GM18498 (cell line): ENCODE measurements around the gene B3GALT6.

Experiments
- ATAC-seq: cut with Tn5 transposase; IDR thresholded peaks from one replicate; pipeline ENCODE4 v1.9.1; 2021; ENCODE audit warnings: mild to moderate bottlenecking, moderate library complexity; ENCODE audit not compliant: unreplicated experiment

Gene B3GALT6

DNA sequence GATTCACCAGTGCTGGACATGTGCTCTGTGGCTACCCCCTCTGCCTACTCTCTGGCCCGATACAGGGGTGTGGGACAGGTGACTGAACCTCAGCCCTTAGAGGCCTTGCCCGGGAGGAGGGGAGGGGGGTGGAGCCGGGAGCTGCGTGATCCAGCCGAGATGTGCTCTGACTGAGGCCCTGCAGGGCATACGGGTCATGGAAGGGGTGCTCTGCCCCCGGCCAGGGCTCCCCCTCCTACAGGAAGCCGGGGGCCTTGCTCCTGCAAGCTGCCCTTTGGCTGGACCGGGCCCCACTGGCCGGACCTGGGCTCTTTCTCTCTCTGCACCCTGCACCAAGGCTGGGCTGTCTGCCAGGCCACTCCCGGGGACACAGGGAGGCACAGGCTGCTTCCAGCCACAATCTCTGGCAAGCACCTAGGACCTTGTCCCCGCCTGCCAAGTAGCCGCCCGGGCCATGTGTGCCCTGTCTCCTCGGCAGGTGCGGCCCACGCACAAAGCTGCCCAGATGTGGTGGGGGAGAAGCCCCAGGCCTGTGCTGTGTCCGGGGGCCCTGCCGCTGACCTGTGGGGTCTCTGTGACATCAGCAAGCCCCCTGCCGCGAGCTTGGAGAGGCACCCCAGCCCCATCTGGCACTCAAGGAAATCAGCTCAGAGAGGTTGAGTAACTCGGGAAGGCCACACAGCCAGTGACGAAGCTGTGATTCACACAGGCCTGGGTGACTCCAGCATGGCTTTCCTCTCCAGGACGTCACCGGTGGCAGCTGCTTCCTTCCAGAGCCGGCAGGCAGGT is 49.7 kb downstream of the B3GALT6 start:
- no peak for ATAC-seq

DNA sequence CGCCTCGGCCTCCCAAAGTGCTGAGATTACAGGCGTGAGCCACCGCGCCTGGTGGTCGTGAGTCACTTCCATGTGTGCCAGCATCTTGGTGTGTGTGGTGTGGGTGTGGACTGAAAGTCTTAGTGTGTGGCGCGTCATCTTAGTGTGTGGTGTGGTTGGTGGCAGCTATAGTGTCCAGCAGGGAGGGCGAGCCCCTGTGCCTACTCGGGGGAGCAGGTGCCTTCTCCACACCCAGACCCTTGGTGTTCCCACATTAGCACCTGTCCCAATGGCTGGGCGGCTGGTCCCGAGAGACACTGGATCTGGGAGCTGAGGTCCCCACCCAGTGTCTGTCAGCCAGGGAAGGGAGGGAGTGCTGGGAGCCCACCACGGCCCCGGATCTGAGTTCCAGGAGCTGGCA is 51.0 kb downstream of the B3GALT6 start:
- ATAC-seq, result no peak

- no peak for ATAC-seq
Measured at GRCh38 chr1:1283821-1284220, 51.8 kb downstream of the B3GALT6 start.
